GM21529 (cell line): ENCODE data around the gene GARIN5A.

ENCODE experiments used
- ATAC-seq: cut with Tn5 transposase; IDR thresholded peaks from one replicate; pipeline ENCODE4 v1.9.1; 2021; ENCODE audit not compliant: unreplicated experiment

GARIN5A gene

DNA sequence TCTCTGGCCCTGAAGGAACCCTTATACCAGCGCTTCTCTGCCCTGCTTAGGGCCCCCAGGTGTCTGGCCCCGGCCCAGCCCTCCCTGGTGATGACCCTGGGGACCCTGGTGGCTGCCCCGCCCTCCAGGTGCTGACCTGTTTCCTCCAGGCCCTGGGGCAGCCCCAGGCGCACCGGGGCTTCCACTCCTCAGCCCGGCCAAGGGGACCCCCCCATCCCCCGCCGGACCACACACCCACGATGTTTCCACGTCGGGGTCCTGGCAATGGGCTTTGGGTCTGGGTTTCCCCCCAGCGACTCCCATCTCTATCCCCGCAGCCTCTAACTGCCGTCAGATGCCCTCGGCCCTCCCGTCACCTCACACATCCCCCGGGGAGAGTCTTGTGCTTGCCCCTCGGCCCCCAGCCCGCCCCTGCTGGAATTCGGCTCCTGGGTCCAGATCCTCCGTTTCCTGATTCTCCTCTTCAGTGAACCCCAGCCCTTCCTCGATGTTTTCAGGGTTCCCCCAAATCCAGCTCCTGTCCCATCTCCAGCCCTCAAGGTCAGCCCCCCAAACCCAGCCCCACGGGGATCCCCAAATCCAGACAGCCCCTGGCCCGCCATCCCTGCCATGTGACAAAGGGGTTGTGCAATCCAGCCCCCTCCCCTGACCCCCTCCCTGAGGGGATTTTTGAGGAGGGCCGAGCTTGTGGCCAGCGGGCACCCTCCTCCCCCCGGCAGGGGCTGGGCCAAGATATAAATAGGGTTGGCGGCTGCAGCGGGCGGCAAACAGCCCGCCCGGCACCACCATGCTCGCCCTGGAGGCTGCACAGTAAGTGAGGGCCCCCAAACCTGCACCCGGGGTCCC, 58.2 kb downstream of the GARIN5A start, which contains the start of gene SPIB:
Gene SPIB, plus strand, starts transcription at position 763 of the 846 bp plus-strand sequence. Its CDS starts 25 bp downstream, at position 788.
- ATAC-seq: no peak

- no peak for ATAC-seq
These were observed 59.3 kb downstream of the GARIN5A start for GRCh38 chr19:50417111-50418081.
